ENCODE results near the gene FN3K. TPM values are rescaled to one million over a fixed set of nuclear protein-coding genes. Genes with fewer than 3 reads are reported as not detected.

Gene FN3K
- polyA plus RNA-seq, 2 of the 4 experiments (the other 2 are of a cell fraction), result 1.3 to 13.2 TPM

DNA sequence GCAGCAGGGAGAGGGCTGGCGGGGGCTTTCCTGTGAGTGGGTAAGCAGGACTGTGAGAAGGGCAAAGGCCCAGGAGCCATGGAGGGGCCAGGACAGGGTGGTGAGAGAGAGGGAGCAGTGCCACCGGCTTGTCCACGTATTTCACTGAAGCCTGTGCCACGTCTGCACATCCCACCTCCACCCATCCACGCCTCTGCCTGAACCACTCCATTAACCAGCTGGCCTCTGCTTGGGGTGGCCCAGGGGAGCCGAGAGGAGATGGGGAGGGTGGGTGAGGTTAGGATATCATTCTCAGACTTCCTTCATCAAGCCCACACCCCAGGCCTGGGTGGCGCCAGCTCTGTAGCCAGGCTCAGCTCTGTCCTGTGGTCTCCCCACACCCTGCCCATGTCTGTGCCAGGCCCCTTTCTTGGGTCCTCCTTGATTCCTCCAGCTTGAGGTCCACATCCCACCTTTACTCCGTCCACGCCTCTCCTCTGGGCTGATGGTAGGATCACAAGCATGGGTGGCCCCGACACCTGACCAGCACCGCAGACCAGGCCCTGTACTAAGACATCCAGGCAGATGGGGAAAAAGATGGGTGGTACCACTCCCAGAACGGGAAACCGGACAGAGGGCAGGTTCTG lies 3.2 kb upstream of the FN3K start:
- Histone ChIP-seq H3K27ac (no peak overlapping the region), H3K9me3 (peaks cover 21% of the 10 kb centered on the region), H3K4me3 (no peak overlapping the region), H3K4me1 (no peaks in the 10 kb centered on the region), H3K4me2 (no peak overlapping the region)
- CTCF ChIA-PET, result interaction anchor here (1.0 to 1.9 kb wide), 6 partner anchors 10 to 66 kb away, joined by 4 to 6 read pairs (median 5); no protein-coding TSS in a partner anchor
- TF ChIP-seq ESRRA (IDR thresholded peaks at IDR 0.05; ENCODE audit: borderline replicate concordance, low read length) (no peak), POLR2AphosphoS2 (conservative IDR thresholded peaks at IDR 0.05; ENCODE audit: low read length) (no peak), HOXB13 (CRISPR knock-in tag; IDR thresholded peaks at IDR 0.05; ENCODE audit: low read depth) (no peak), KDM5A (IDR thresholded peaks at IDR 0.05) (no peak), CEBPB (IDR thresholded peaks at IDR 0.05) (no peak), NR3C1 (IDR thresholded peaks at IDR 0.05) (no peak), FOSB (CRISPR knock-in tag; IDR thresholded peaks at IDR 0.05) (no peak), RAD21 (conservative IDR thresholded peaks at IDR 0.05 in 1 of 2, IDR thresholded peaks at IDR 0.05 in 1 of 2) (no peak), ZSCAN20 (CRISPR knock-in tag; IDR thresholded peaks at IDR 0.05) (no peak), EHMT2 (IDR thresholded peaks at IDR 0.05; ENCODE audit: low read depth) (no peak), RARB (CRISPR knock-in tag; IDR thresholded peaks at IDR 0.05) (no peak), JUNB (IDR thresholded peaks at IDR 0.05) (no peak), NPAS2 (CRISPR knock-in tag; IDR thresholded peaks at IDR 0.05; ENCODE audit: borderline replicate concordance) (no peak), CHD4 (IDR thresholded peaks at IDR 0.05; ENCODE audit: borderline replicate concordance) (no peak), MYC (IDR thresholded peaks at IDR 0.05; ENCODE audit: borderline replicate concordance, low read length) (no peak), EHF (CRISPR knock-in tag; IDR thresholded peaks at IDR 0.05) (no peak), E2F6 (IDR thresholded peaks at IDR 0.05; ENCODE audit: borderline replicate concordance, low read depth) (no peak)
- TF ChIP-seq, protein P1, sequence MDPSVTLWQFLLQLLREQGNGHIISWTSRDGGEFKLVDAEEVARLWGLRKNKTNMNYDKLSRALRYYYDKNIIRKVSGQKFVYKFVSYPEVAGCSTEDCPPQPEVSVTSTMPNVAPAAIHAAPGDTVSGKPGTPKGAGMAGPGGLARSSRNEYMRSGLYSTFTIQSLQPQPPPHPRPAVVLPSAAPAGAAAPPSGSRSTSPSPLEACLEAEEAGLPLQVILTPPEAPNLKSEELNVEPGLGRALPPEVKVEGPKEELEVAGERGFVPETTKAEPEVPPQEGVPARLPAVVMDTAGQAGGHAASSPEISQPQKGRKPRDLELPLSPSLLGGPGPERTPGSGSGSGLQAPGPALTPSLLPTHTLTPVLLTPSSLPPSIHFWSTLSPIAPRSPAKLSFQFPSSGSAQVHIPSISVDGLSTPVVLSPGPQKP (IDR thresholded peaks at IDR 0.05; ENCODE audit: low read depth, low read length), result no peak
- TF ChIP-seq, protein P2, sequence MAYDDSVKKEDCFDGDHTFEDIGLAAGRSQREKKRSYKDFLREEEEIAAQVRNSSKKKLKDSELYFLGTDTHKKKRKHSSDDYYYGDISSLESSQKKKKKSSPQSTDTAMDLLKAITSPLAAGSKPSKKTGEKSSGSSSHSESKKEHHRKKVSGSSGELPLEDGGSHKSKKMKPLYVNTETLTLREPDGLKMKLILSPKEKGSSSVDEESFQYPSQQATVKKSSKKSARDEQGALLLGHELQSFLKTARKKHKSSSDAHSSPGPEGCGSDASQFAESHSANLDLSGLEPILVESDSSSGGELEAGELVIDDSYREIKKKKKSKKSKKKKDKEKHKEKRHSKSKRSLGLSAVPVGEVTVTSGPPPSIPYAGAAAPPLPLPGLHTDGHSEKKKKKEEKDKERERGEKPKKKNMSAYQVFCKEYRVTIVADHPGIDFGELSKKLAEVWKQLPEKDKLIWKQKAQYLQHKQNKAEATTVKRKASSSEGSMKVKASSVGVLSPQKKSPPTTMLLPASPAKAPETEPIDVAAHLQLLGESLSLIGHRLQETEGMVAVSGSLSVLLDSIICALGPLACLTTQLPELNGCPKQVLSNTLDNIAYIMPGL (CRISPR knock-in tag; IDR thresholded peaks at IDR 0.05; ENCODE audit: borderline replicate concordance), result no peak
- 94% methylated on average over 13 of the region's 13 CpGs for WGBS (ENCODE audit: missing lambda C conversion rate)
- no peak for ATAC-seq
- no peak for DNase-seq (ENCODE audit: low read depth in 1 of 2, low spot score in 1 of 2)
- POLR2A ChIA-PET, result interaction anchor here (0.6 kb wide), 1 partner anchor 7 kb away, joined by 3 read pairs; no protein-coding TSS in a partner anchor
- no peak for FAIRE-seq

DNA sequence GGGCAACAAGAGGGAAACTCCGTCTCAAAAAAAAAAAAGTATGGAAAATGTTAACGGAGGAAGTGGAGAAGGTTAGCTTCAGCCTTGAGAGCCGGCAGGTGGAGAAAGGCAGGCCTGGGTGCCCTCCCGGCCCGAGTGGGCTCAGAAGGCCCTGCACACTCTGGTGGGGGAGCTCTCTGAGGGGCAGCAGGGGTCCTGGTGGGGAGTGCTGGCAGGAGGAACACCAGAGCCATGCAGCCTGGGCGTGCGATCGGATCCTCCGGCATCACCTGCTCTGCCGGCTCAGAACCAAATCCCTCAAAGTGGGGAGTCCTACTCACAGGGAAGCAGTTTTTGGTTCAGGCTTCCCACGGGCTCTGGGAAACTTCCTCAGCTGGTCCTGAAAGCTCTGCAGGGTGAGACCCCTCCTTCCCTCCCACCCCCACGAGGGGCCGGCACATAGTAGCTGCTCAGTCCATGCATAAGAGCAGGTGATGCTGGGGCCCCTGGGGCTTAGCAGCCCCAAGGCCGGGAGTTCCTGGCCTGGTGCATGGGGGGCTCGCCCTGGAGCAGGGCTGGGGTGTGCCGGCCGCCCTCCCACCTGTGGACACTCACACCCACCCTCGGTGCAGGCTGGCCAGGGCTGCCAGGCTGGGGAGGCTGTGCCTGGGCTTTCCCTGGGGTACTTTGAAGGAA lies 1.2 kb downstream of the FN3K start:
- ATAC-seq, result no peak
- Histone ChIP-seq H3K4me3 (no peak overlapping the region), H3K27ac (no peak overlapping the region), H3K4me2 (peak overlapping the region; percentile 90; the same call in 1 of the 3 replicates), H3K9me3 (peaks cover 37% of the 10 kb centered on the region), H3K4me1 (no peaks in the 10 kb centered on the region)
- CTCF ChIA-PET, result interaction anchor here (0.6 to 3.7 kb wide), 3 partner anchors 39 to 433 kb away, joined by 3 to 17 read pairs (median 8); no protein-coding TSS in a partner anchor
- no peak for FAIRE-seq
- WGBS (ENCODE audit: missing lambda C conversion rate), result 91% methylated on average over 12 of the region's 18 CpGs
- POLR2A ChIA-PET, result no interaction called here
- no peak for DNase-seq (ENCODE audit: low read depth in 1 of 2, low spot score in 1 of 2)
- TF ChIP-seq RFX5 (IDR thresholded peaks at IDR 0.05), result no peak
- no peak for TF ChIP-seq RCOR1 (IDR thresholded peaks at IDR 0.05; ENCODE audit: low read depth, low read length)
- no peak for TF ChIP-seq CHD4 (IDR thresholded peaks at IDR 0.05; ENCODE audit: borderline replicate concordance)
- TF ChIP-seq EP300 (IDR thresholded peaks at IDR 0.05), result no peak
- no peak for TF ChIP-seq FOSB (CRISPR knock-in tag; IDR thresholded peaks at IDR 0.05)
- no peak for TF ChIP-seq EHMT2 (IDR thresholded peaks at IDR 0.05; ENCODE audit: low read depth)
